Kidney epithelial cell (primary cell): ENCODE results near the gene USH1C. TPM values are rescaled to one million over a fixed set of nuclear protein-coding genes. Genes with fewer than 3 reads are reported as not detected.

Experiments used
- DNase-seq: peaks from one replicate; pipeline ENCODE4 v3.0.0-alpha.2; 2010; ENCODE audit warnings: low read depth
- H3K27me3 ChIP-seq: 2 replicates; pipeline ENCODE4 v1.6.0; 2011; ENCODE audit warnings: low read length; ENCODE audit not compliant: control insufficient read depth, insufficient read depth
- H3K36me3 ChIP-seq: 2 replicates; pipeline ENCODE4 v1.5.1; 2011; ENCODE audit warnings: low read length; ENCODE audit not compliant: control insufficient read depth, insufficient read depth
- H3K4me3 ChIP-seq: 2 replicates; pipeline ENCODE4 v1.5.1; 2011; ENCODE audit warnings: low read depth, mild to moderate bottlenecking, control low read depth, low read length
- total RNA-seq: library from RNA; depleted of rRNA; stranded (reverse); fragments of >200 nt; gene quantifications from 2 replicates; pipeline ENCODE4 v1.2.3, GENCODE V29; 2015
- TF ChIP-seq, protein P1 (sequence below): IDR thresholded peaks from 2 replicates; pipeline ENCODE4 v1.5.1; 2011; ENCODE audit warnings: mild to moderate bottlenecking, moderate library complexity, low read length, control low read depth, inconsistent platforms; ENCODE audit not compliant: insufficient read depth, poor library complexity, severe bottlenecking

USH1C gene
- total RNA-seq, 1 donor from 2014 or later = 1.8 TPM

DNA sequence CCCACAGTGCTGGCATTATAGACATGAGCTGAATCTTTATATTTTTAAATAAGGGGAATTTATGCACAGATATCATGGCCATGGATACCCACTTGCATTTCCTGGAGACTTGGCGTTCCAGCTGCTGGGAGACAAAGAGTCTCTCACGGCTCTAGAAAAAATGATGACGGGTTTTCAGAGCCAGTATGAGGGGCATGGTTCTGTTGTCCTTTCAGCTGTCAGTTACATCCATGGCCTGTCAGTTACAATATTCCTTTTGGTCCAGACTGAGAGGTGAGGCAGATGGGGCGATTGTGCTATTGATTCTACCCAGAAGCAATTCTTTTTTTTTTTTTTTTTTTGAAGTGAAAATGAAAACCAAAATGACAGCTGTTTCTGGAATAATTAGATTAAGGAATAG lies 29.7 kb downstream of the USH1C start:
- no peak for DNase-seq
- Histone ChIP-seq H3K36me3 (no peaks in the 10 kb centered on the region), H3K4me3 (no peak overlapping the region), H3K27me3 (peaks cover 3% of the 10 kb centered on the region)
- TF ChIP-seq, protein P1, sequence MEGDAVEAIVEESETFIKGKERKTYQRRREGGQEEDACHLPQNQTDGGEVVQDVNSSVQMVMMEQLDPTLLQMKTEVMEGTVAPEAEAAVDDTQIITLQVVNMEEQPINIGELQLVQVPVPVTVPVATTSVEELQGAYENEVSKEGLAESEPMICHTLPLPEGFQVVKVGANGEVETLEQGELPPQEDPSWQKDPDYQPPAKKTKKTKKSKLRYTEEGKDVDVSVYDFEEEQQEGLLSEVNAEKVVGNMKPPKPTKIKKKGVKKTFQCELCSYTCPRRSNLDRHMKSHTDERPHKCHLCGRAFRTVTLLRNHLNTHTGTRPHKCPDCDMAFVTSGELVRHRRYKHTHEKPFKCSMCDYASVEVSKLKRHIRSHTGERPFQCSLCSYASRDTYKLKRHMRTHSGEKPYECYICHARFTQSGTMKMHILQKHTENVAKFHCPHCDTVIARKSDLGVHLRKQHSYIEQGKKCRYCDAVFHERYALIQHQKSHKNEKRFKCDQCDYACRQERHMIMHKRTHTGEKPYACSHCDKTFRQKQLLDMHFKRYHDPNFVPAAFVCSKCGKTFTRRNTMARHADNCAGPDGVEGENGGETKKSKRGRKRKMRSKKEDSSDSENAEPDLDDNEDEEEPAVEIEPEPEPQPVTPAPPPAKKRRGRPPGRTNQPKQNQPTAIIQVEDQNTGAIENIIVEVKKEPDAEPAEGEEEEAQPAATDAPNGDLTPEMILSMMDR = no peak

DNA sequence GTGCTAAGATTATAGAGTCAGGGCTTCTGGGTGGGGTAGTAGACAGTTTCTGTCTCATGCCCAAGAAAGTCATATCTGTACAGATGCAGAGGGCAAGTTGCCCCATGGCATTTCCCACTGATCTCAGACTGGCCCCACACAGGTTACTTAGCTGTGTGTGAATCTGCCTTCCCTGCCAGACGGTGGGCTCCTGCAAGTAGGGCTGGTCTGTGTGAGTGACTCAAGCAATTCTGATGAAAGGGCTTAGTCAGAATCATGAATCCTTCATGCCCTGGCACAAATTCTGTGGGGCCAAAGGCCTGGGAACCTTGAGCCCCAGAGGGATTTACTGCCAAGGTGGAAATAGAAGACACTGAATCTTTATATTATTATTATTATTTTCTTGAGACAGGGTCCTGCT lies 30.4 kb downstream of the USH1C start:
- H3K36me3 ChIP-seq = no peaks in the 10 kb centered on the region
- DNase-seq = peak; percentile 21
- H3K4me3 ChIP-seq = no peak overlapping the region
- TF ChIP-seq, protein P1 = no peak
- H3K27me3 ChIP-seq = peaks cover 3% of the 10 kb centered on the region

DNA sequence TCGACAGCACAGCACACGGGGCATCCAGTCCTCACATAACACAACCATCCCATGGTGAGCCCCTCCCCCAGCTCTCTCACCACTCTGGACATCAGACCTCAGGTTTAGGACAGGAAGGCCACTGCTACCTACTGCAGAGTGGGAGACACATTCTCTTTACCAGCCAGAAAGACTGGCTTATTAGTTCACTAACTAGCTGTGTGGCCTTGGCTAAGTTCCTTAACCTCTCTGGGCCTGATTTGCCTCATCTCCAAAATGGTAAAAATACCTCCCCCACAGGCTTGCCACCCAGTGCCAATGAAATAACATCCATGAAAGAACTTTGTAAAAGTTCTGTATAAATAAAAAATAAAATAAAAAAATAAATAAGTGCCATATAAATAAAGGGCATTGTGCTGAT lies 32.1 kb downstream of the USH1C start:
- H3K4me3 ChIP-seq = no peak overlapping the region
- no peak for DNase-seq
- TF ChIP-seq, protein P1 = no peak
- H3K27me3 ChIP-seq = peaks cover 3% of the 10 kb centered on the region
- H3K36me3 ChIP-seq = no peaks in the 10 kb centered on the region

DNA sequence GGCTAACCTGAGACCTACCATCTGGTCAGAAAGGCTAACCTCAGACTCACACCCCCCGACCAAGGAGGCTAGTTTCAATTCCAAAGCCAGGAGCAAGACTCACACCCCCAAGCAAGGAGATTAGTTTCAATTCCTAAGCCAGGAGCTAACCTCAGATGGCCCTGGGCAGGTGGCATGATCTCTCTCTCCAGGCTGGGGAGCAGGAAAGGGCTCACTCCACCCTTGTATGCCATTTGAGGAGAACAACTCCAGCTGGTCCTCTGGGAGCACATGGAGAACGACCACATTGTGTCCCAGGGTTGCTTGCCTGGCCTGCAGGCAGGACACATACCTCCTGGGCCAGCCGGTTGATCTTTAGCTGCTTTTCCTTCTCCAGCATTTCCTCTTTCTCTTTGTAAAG lies 32.6 kb downstream of the USH1C start:
- TF ChIP-seq, protein P1 = no peak
- H3K36me3 ChIP-seq = no peaks in the 10 kb centered on the region
- H3K27me3 ChIP-seq = no peaks in the 10 kb centered on the region
- no peak overlapping the region for H3K4me3 ChIP-seq
- DNase-seq = no peak

DNA sequence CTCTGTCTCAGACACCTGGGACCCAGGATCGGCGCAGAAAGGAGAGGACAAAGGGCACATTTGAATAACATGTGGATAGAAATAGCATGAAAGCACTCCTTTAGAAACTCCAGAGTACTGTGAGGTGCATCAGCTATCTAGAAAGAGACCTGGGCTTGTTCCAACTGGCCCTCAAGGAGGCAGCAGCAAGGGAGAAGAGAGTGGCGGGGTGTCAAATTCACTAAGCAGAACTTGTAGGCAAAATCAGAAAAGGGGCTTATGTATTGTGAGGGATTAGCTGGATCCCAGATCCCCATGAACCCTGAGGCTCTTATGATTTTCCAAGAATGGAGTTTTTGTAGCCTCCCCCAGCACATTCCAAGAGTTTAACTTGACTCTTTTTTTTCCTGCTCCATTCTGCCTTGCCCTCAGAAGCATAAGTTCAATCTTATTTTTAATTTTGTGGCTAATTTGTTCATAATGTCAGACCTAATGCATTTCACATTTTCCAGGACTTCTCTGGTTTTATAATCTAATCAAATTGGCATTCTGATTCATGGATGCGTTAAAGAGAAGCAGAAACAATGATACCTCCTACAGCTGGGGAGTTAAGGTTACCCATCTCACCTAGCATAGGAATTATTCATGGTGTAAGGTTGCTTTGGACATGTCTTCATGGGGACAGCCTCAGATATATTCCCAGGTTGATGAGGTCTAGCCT lies 33.6 kb downstream of the USH1C start:
- Histone ChIP-seq H3K4me3 (no peak overlapping the region), H3K36me3 (no peaks in the 10 kb centered on the region), H3K27me3 (no peaks in the 10 kb centered on the region)
- no peak for DNase-seq
- TF ChIP-seq, protein P1 = no peak

DNA sequence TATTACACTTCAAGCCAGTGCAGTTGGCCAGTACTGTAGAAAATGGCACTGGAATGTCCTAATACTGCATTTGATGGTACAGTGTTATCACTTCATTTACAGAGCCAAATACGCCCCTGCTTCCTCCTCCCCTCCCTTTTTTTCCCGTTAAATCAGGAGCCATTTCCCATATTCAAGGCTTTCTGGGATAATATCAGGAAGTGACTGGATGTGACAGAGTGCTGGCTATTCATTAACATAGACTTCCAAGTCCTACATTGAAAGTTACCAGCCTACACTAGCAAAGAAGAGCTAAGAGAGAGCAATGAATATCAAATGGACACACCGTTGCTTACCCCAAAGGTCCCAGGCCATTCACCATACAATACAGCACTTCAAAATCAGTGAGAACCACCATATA lies 35.4 kb downstream of the USH1C start:
- no peak for DNase-seq
- H3K27me3 ChIP-seq = no peaks in the 10 kb centered on the region
- TF ChIP-seq, protein P1 = no peak
- no peak overlapping the region for H3K4me3 ChIP-seq
- no peaks in the 10 kb centered on the region for H3K36me3 ChIP-seq
